ENCODE measurements around the gene BRICD5.

- TF ChIP-seq POLR2A (IDR thresholded peaks at IDR 0.05) (no peak), CTCF (IDR thresholded peaks at IDR 0.05) (no peak)
These were observed 22.3 kb downstream of the BRICD5 start for GRCh38 chr16:2188395-2188794.

Measured in sigmoid colon (tissue), 3 donors.